ENCODE measurements around the gene CETP.
"Not testable (repeated sequence)": the region's sequence is repeated elsewhere in the genome, so short reads cannot be mapped to it uniquely, and the experiment has no call there.

Gene CETP

DNA sequence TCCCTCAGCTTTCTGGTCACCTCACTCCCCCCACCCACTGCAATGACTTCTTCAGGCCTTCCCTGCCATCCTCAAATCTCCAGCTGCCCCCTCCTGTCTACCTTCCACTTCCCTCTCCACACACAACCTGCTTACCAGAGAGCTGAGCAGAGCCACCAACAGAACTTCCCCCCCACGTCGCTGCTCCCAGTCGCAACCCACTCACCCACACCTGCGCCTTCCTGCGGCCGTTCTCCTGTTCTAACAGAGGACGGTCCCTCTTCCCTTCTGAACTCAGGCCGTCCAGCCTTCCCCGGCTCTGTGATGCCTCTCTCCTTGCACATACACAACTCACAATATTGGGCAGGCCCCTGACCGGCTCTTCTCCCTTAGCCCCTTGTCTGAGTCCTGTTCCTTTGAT is 14.0 kb downstream of the CETP start:
- DNase-seq (ENCODE audit: low read depth, low spot score) = no peak
- H3K27ac ChIP-seq = no peak overlapping the region

DNA sequence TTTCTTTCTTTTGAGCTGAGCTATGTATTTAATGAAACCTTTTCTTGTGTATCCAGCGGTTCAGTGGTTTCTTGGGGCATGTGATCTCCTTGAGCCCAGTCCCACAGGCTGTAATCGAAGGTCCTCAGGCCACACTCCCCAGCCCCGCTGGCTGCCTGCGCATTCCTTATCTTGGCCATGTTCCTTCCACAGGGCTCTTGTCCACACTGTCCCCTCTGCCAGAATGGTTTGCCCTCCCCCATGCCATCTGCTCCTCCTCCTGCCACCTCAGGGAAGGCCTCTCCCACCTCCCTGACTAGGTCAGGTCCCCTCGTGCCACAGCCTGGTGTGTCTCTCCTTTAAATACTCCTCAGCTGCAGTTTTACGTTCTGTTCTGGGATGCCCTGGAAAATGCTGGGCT is 15.5 kb downstream of the CETP start:
- no peak for DNase-seq (ENCODE audit: low read depth, low spot score)
- no peak overlapping the region for H3K27ac ChIP-seq

DNA sequence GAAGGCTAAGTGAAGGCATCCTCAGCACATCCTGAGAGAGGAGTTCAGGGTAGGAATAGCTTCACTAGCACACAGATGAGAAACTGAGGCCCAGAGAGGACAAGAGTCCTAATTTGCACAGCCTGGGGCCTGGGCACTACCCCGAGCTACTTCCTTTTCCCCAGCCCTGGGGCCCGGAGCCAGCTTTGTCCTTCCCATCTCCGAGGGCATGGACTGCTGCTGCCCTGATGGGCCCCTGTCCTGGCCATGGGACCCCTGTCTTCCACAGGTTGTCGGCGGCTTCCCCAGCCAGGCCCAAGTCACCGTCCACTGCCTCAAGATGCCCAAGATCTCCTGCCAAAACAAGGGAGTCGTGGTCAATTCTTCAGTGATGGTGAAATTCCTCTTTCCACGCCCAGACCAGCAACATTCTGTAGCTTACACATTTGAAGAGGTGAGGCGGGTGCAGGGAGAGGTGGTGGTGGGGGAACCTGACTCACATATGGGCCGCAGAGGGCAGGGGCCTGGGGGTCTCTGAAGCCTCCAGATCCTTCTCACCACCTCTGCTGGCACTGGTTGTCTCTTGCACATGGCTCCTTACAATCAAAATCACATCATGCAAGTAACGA is 16.2 kb downstream of the CETP start:
- no peak for DNase-seq (ENCODE audit: low read depth, low spot score)
- no peak overlapping the region for H3K27ac ChIP-seq

DNA sequence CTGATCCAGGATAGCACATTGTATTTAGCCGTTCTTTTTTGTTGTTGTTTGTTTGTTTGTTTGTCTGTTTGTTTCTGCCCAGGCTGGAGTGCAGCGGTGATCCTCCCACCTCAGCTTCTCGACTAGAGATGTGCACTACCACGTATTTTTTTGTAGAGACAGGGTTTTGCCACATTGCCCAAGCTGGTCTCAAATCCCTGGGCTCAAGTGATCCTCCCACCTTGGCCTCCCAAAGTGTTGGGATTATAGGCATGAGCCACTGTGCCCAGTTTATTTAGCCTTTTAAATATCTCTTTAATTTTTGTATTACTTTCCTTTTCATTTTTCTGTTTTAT is 18.4 kb downstream of the CETP start:
- DNase-seq (ENCODE audit: low read depth, low spot score) = no peak
- no peak overlapping the region for H3K27ac ChIP-seq

DNA sequence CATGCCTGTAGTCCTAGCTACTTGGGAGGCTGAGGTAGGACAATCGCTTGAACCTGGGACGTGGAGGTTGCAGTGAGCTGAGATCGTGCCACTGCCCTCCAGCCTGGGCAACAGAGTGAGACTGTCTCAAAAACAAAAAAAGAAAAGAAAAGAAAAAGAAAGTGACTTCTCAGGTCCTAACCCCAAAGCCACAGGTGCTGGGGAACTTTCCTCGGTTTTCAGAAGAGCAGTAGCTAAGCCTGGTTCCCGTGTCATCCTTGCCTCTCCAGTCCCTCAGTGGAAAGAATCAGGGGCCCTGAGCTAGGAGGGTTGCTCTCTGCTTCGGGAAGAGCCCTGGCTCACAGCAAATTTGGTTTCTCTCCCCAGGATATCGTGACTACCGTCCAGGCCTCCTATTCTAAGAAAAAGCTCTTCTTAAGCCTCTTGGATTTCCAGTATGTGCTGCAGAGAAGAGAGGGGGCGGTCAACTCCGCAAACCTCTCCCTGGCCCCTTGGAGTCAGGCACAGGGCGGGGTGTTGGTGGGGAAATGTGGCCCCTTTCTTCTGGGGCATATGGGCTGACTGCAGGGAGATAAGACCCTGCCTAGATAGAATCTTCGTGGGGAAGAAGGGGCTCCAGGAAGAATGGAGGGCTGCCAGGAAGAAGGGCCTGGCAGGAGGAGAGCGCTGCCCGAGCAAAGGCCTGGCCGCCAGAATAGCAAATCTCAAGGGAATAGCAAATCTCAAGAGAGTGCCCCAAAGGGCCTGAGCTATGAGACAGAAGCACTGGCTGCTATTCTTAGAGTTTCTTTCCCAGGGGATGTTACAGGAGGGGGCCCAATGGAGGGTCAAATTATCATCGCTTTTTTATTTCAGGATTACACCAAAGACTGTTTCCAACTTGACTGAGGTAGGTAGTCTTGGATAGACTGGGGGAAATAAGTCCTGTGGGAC is 19.3 kb downstream of the CETP start:
- H3K27ac ChIP-seq = no peak overlapping the region

DNA sequence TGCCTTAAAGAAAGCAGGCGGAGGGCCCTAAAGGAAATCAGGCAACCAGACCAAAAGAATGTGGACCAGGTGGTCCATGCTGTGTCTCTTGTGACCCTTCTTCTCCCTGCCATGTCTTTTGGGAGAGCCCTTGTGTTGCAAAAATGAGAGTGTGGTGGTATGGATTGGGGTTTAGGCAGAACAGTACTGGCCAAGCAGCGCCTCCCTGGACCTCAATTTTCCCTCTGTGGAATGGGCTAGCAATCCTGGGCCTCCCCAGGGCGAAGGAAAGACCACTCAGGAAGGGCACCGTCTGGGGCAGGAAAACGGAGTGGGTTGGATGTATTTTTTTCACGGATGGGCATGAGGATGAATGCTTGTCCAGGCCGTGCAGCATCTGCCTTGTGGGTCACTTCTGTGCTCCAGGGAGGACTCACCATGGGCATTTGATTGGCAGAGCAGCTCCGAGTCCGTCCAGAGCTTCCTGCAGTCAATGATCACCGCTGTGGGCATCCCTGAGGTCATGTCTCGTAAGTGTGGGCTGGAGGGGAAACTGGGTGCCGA is 20.1 kb downstream of the CETP start:
- no peak for DNase-seq (ENCODE audit: low read depth, low spot score)
- H3K27ac ChIP-seq = no peak overlapping the region

More for the DNA sequence above, 19.3 kb downstream of the CETP start:
- DNase-seq (ENCODE audit: low read depth, low spot score) = no peak

DNA sequence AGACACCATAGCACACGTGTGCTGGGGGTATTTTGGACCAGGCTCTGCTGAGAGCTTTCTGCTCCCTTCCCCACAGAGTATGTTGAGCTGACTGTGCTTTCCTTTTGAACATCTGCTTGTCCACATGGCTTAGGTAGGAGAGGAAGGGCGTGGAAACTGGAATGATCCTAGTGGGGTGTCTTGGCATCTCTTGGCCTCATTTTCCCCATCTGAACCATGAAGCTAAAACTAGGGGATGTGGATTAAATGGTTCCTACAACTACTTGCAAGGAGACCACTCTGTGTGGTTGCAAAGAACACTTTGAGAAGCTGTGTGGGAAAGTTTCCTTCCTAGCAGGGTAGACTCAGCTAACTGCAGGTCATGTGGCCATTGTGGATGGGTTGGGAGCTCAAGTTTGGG is 20.9 kb downstream of the CETP start:
- H3K27ac ChIP-seq = no peak overlapping the region
- DNase-seq (ENCODE audit: low read depth, low spot score) = no peak

DNA sequence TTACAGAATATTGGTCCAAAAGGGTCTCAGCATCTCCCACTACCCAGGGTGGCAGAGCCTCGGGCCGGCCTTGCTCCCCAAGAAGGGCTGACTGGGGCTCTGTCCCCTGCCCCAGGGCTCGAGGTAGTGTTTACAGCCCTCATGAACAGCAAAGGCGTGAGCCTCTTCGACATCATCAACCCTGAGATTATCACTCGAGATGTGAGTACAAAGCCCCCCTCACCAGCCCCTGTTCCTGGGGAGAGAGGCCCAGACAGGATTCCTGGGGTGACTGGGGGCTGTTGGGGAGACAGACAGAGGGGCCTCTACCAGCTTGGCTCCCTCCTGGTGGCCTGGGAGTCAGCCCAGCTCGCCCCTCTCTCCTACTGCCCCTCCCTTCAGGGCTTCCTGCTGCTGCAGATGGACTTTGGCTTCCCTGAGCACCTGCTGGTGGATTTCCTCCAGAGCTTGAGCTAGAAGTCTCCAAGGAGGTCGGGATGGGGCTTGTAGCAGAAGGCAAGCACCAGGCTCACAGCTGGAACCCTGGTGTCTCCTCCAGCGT is 21.5 kb downstream of the CETP start:
- no peak for DNase-seq (ENCODE audit: low read depth, low spot score)
- H3K27ac ChIP-seq = no peak overlapping the region

DNA sequence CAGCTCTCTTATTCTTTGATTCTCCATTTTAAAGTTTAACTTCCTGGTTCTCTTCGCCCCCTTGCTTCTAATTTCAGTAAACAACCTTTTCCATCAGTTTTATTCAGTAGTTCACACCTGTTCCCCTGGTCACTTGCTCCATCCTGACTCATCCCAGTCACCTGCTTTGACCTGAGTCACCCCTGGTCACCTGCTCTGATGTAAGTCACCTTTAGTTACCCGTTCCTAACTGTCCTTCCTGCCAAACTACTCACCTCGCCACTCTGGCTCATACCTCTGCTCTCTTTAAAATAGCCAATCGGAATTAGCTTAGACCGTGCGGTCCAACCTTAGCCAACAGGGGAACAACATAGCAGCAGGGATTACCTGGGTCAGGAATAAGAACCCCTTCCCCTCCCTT is 22.9 kb downstream of the CETP start:
- peak overlapping the region; percentile 30 for H3K27ac ChIP-seq
- no peak for DNase-seq (ENCODE audit: low read depth, low spot score)

DNA sequence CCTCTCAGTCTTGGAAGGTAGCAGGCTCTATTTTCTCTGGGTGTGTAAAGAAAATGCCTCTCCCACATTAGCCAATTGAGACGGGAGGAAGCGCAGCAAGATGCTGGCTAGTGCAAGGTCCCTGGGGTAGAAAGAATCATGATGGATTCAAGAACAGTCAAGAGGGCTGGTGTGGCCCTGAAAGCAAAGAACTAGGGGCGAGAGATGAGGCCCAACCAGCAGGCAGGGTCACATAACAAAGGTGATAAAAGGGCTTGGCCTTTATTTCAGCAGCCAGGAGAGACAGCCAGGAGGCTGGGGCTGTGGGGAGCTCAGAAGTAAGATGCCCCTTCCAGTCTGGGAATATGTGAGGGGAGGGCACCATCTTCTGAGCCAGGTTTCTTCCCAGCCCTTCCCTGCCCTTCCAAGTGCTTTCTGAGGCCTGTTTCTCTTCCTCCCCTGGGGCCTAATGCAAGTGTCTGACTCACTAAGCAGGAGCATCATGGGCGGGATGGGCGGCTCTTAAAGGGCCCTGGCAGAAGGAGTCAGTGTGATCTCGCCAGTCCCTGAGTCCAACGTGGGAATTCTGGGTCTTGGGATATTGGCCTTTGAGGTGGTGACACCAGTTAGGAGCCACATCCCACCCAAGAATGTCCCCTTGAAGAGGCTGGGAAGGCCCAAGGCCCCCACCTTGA is 23.7 kb downstream of the CETP start:
- peak; percentile 39 for DNase-seq (ENCODE audit: low read depth, low spot score)
- peak overlapping the region; percentile 30 for H3K27ac ChIP-seq

DNA sequence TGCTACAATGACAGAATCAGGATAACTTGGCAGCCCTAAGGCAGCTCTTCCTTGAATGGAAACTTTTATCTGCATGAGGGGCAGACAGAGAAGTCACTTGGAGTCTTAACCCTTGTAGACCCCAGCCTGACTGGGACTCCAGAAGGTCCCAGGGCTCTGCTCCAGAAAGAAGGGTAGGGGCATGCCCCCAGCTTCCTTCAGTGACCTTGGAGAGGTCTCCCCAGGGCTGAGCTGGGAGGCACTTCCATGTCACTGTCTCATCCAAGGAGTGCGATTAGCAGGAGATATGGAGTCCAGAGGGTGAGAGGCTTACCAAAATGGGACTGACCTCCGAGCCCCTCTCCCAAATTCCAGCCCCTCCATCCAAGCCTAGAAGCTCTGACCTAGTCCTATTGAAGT is 24.2 kb downstream of the CETP start:
- no peak for DNase-seq (ENCODE audit: low read depth, low spot score)
- no peak overlapping the region for H3K27ac ChIP-seq

DNA sequence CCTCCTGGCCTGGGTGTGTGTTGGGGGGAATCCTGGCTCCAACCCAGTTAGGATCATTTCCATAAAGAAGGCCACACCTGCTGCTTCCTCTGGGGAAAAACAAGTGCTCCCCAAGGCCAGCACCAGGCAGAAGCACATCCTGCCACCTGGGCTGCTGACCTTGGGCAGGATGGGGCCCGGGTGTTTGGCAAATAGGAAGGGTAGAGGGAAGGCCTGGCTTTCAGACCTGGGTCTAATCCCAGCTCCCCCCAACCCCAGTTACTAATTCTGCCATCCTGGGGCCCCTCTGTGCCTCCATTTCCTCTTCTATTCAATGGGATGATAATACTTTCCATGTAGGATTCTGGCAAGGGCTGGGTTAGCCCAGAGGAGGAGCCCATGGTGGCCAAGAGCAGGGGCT is 24.6 kb downstream of the CETP start:
- DNase-seq (ENCODE audit: low read depth, low spot score) = no peak
- no peak overlapping the region for H3K27ac ChIP-seq

DNA sequence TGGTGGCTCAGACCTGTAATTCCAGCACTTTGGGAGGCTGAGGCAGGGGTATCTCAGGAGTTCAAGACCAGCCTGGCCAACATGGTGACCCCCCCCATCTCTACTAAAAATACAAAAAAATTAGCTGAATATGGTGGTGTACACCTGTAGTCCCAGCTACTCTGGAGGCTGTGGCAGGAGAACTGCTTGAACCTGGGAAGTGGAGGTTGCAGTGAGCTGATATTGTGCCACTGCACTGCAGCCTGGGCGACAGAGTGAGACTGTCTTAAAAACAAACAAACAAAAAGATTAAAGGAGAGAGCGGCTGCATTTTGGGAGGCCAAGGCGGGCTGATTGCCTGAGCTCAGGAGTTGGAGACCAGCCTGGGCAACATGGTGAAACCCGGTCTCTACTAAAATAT is 25.2 kb downstream of the CETP start:
- not testable (repeated sequence) for H3K27ac ChIP-seq; DNase-seq (ENCODE audit: low read depth, low spot score)

DNA sequence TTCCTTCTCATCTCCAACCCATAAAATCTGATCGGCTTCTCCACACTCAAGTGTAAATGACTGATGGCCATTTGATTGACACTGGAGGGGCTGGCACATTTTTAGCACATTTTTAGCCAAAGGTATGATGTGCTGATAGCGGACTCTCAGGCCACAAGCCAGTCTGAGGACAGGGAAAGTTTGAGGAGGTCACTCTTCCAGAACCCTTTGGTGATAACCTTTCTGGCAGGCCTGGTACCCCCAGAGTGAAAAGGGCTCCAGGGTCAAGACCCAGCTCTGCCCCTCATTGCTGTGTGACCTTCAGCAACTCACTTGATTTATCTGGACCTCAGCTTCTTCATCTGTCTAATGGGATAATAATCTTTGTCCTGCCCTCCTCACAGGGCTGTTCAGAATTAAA is 25.9 kb downstream of the CETP start:
- H3K27ac ChIP-seq = no peak overlapping the region

DNA sequence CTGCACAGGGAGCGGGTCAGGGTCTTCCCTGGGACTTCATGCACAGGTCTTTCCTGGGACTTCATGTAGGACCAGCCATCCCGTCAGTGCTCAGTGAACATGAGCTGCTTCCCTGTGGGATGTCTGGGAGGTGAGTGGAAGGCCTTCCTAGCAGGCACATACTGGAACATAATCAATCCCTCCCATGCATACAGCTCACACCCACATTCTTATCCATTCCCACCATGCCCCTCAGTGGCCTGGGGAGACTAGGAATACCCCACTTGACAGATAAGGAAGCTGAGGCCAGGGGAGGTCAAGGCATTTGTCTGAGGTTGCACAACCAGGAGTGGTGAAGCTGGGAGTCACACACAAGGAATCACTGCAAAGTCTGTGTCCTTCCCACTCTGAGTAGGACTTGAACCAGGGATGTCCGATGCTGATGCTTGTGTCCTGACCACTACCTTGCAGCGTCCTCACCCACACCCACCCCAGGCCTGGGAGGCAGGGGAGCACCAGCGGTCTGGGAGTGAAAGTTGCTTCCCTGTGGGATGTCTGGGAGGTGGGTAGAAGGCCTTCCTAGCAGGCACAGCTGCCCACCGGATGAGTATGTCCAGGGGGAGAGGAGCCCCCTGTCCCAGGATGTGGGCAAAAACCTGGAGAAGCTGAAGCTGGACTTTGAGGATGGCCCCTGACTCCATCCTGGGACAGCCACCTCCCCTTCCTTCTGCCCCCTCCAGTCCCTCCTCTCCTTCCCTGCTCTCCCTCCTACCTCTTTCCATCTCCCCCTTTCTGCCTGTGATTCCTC is 26.6 kb downstream of the CETP start:
- DNase-seq (ENCODE audit: low read depth, low spot score) = no peak
- H3K27ac ChIP-seq = no peak overlapping the region

More for the DNA sequence above, 25.9 kb downstream of the CETP start:
- DNase-seq (ENCODE audit: low read depth, low spot score) = no peak

DNA sequence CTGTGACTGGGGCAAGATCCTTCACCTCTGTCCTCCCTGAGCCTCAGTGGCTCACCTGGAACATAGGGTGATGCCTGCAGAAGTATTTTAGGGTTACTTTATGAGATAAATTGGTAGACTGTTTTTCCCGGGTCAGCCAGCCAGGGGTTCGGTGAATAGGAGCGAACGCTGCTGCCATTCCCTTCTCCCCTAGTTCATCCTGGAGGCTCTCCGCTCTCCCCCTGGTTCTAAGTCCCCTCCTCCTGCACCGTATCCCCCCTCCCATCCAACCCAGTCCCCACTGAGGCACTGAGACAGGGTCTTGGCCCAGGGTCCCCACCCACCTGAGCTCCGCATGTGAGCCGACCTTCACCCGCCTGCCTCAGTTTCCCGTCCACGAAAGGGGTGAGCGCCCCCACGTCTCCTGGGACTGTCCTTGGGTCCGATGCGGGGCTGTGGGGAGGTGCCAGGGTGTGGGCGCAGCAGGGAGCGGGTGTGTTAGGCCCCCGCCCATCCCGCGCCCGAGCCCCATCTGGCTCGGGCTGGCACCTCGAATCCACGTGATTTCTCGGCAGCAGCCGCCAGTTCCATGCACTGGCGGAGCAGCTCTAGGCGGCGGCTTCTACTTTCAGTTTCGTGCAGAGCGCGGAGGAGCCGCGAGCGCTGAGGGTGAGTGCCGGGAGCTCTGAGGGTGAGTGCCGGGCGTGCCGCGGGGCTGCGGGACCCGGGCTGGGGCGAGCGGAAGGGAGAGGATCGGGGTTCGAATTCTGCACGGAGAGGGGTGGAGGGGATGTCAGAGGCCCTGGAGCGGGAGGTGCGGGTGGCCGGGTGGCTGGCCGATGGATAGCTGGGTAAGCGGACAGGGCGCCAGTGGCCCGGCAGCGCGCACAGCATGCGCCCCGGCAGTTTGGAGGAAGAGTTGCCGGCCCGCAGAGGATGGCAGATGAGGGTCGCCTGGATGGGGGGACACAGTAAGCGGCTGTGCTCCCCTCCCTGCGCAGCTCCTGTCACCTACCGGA is 27.5 kb downstream of the CETP start, which contains the start of gene NLRC5:
Gene NLRC5 (plus strand): TSS at position 610 of the 998 bp plus-strand sequence. CDS start 31,156 bp downstream, outside the sequence.
- no peak within 1 kb of the TSS for H3K27ac ChIP-seq
- DNase-seq (ENCODE audit: low read depth, low spot score) = no peak

DNA sequence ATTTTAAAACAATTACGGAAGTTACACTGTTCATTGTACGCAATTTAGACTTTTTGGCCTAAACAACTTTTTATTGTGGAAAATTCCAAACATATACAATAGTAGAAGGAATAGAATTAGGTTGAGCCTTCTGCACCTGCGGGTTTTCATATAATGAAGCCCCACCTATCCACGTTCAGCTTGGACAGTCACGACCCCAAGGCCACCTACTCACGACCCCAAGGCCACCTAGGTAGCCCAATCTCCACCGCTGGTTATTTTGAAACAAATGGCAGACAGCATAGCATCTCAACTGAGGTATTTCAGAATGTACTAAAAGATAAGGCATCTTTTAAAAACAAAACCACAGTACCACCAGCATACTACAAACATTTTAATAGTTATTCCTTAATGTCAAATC is 28.2 kb downstream of the CETP start:
- no peak overlapping the region for H3K27ac ChIP-seq
- DNase-seq (ENCODE audit: low read depth, low spot score) = no peak

DNA sequence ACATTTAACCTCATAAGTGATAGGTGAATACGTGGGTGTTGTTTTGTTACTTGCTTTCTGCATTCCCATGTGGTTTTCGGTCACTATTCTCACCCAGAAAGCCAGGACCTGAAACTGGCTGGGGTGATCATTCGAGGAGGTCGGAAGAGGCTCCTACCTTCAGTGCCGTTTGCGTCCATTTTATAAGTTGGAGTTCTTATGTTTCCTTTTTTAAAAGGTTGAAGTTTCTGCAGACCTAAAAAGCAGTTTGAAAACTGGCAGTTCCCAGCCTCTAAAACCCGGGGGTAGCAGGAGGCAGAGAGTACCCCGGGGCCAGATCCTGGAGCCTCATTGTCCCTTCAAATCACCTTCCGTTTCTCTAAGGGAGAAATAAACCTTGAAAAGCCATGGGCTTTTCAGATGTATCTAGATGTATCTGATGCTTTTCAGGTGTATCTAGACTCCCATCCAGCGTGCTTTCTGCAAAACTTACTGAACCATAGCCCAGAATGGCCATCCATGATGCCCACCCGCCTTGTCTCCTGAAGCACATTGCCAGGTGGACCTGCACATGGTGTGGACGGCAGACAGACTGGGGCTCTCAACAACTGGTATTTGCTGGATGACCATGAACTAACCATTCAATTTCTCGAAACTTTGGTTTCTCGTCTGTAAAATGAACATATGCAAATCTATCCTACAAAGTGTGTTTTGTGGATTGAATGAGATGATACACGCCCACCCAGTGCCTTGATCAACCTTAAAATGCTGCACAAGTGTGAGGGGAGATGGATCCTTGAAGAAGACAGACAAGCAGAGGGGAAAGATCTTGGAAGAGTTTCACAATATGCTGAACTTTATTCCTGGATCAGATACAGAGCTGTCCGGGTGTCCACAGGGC is 28.9 kb downstream of the CETP start:
- H3K27ac ChIP-seq = no peak overlapping the region
- no peak for DNase-seq (ENCODE audit: low read depth, low spot score)

Measured in epithelial cell of prostate (primary cell).